Left colon (tissue), 2 donors: ENCODE data around the gene RIMS1. TPM values are rescaled to one million over a fixed set of nuclear protein-coding genes. Genes with fewer than 3 reads are reported as not detected.

Source experiments
- ATAC-seq: fragments of 200-7000 bp; cut with Tn5 transposase; one replicate; pipeline ENCODE4 v1.9.1; 2020; ENCODE audit warnings: mild to moderate bottlenecking, moderate library complexity
- DNase-seq, 2 donors: peaks; one replicate each; pipeline ENCODE4 v3.0.0-alpha.2; 2020
- intact Hi-C, 2 donors: fragments of 100-400 bp; cut with DNase I in 1 of 2; cut with micrococcal nuclease in 1 of 2; formaldehyde crosslinking; loops; one replicate each; pipeline versions ENCODE4 v1.11.2 to v1.14.0; 2022; cut with DNase I, micrococcal nuclease
- total RNA-seq, 2 donors: library from RNA; stranded (reverse); fragmentation: NEBNext Ultra II Directional; extraction: Animal tissue kit (Norgen Biotek cat#: 25700); gene quantifications; one replicate each; pipeline ENCODE4 v1.2.1, GENCODE V29; 2021
- donor health status: DM: no; HTN: no; CAD: no.
- donor health status: DM: yes; HTN: yes; CAD: no.

Gene RIMS1
- total RNA-seq, 2 donors from 2014 or later: 0.28 to 0.43 TPM

GRCh38 chr6:72381076-72381475 is 494.7 kb downstream of the RIMS1 start:
- intact Hi-C loops: no loop called here
- DNase-seq: no peak
- ATAC-seq: no peak

GRCh38 chr6:72382602-72383529 is 496.5 kb downstream of the RIMS1 start:
- intact Hi-C loops: no loop called here
- ATAC-seq (no peak), DNase-seq (no peak)

- ATAC-seq: no peak
- intact Hi-C loops: no loop called here
- DNase-seq: no peak
Observed at GRCh38 chr6:72386324-72386723, 500.0 kb downstream of the RIMS1 start.

GRCh38 chr6:72389698-72390097 is 503.3 kb downstream of the RIMS1 start:
- DNase-seq (no peak), ATAC-seq (no peak)
- intact Hi-C loops: no loop called here

- intact Hi-C loops: no loop called here
- ATAC-seq (no peak), DNase-seq (no peak)
Observed at GRCh38 chr6:72390548-72390947, 504.2 kb downstream of the RIMS1 start.

GRCh38 chr6:72401865-72402264 is 515.5 kb downstream of the RIMS1 start:
- DNase-seq (no peak), ATAC-seq (no peak)
- intact Hi-C loops: no loop called here

- ATAC-seq (no peak), DNase-seq (no peak)
- intact Hi-C loops: no loop called here
Observed at GRCh38 chr6:72403413-72403812, 517.1 kb downstream of the RIMS1 start.

- no peak for DNase-seq
- no peak for ATAC-seq
- intact Hi-C loops: no loop called here
Observed at GRCh38 chr6:72406517-72406916, 520.2 kb downstream of the RIMS1 start.

GRCh38 chr6:72410769-72411168 is 524.4 kb downstream of the RIMS1 start:
- no peak for ATAC-seq
- intact Hi-C loops: loop anchor here in 1 of 2 donors (5.0 kb wide), 1 partner anchor 722 kb away; no protein-coding TSS in a partner anchor
- DNase-seq: no peak

GRCh38 chr6:72411872-72412708 is 525.7 kb downstream of the RIMS1 start:
- peak; percentile 81 for ATAC-seq
- intact Hi-C loops: loop anchor here in 1 of 2 donors (5.0 kb wide), 1 partner anchor 720 kb away; no protein-coding TSS in a partner anchor
- DNase-seq: peak; percentile 35 to 65

GRCh38 chr6:72412709-72413044 is 526.3 kb downstream of the RIMS1 start:
- ATAC-seq (no peak), DNase-seq (no peak)
- intact Hi-C loops: loop anchor here in 1 of 2 donors (5.0 kb wide), 1 partner anchor 720 kb away; no protein-coding TSS in a partner anchor

- DNase-seq (peak in 1 of 2 donors; percentile 13), ATAC-seq (peak; percentile 65)
- intact Hi-C loops: loop anchor here in 1 of 2 donors (5.0 kb wide), 1 partner anchor 718 kb away; no protein-coding TSS in a partner anchor
Observed at GRCh38 chr6:72413884-72414283, 527.5 kb downstream of the RIMS1 start.

- intact Hi-C loops: loop anchor here in 1 of 2 donors (5.0 kb wide), 1 partner anchor 718 kb away; no protein-coding TSS in a partner anchor
- ATAC-seq: no peak
Observed at GRCh38 chr6:72414657-72415056, 528.3 kb downstream of the RIMS1 start.

GRCh38 chr6:72416744-72417465 is 530.6 kb downstream of the RIMS1 start:
- intact Hi-C loops: no loop called here
- no peak for DNase-seq
- no peak for ATAC-seq

More at GRCh38 chr6:72414657-72415056, 528.3 kb downstream of the RIMS1 start:
- DNase-seq: no peak

GRCh38 chr6:72417759-72418158 is 531.4 kb downstream of the RIMS1 start:
- DNase-seq (no peak), ATAC-seq (no peak)
- intact Hi-C loops: no loop called here

- intact Hi-C loops: no loop called here
- no peak for ATAC-seq
- DNase-seq: no peak
Observed at GRCh38 chr6:72418495-72418894, 532.1 kb downstream of the RIMS1 start.

- ATAC-seq (no peak), DNase-seq (no peak)
- intact Hi-C loops: no loop called here
Observed at GRCh38 chr6:72419966-72420365, 533.6 kb downstream of the RIMS1 start.

- intact Hi-C loops: no loop called here
- DNase-seq (no peak), ATAC-seq (no peak)
Observed at GRCh38 chr6:72420409-72420808, 534.1 kb downstream of the RIMS1 start.

GRCh38 chr6:72421387-72421786 is 535.0 kb downstream of the RIMS1 start:
- intact Hi-C loops: no loop called here
- no peak for ATAC-seq
- DNase-seq: no peak
